Stimulated activated memory B cell treated with anti-CD40 and anti-IgM and Interleukin-4, amounts not matched to agents 10 μg/mL and 1 μg/mL and 100 μg/mL, for 72 hours (primary cell): ENCODE data around the gene TWIST1.

Source experiments
- ATAC-seq: fragments of 150-1000 bp; cut with Tn5 transposase; 2 replicates; pipeline ENCODE4 v1.10.0; 2021
- H3K27ac Mint-ChIP-seq: one replicate; pipeline ENCODE4 v1.8.0; 2022; ENCODE audit warnings: mild to moderate bottlenecking, mixed read lengths
- H3K27me3 Mint-ChIP-seq: one replicate; pipeline ENCODE4 v1.8.0; 2022; ENCODE audit warnings: mixed read lengths
- H3K36me3 Mint-ChIP-seq: one replicate; pipeline ENCODE4 v1.8.0; 2022; ENCODE audit warnings: mixed read lengths
- H3K4me1 Mint-ChIP-seq: one replicate; pipeline ENCODE4 v1.8.0; 2022; ENCODE audit warnings: mixed read lengths
- H3K4me3 Mint-ChIP-seq: one replicate; pipeline ENCODE4 v1.8.0; 2022; ENCODE audit warnings: mild to moderate bottlenecking, moderate library complexity, mixed read lengths
- H3K9me3 Mint-ChIP-seq: one replicate; pipeline ENCODE4 v1.8.0; 2022; ENCODE audit warnings: mixed read lengths

The TWIST1 gene

GRCh38 chr7:19107081-19107355 is 10.4 kb downstream of the TWIST1 start:
- H3K9me3 Mint-ChIP-seq = no peaks in the 10 kb centered on the region
- peaks cover 40% of the 10 kb centered on the region for H3K4me1 Mint-ChIP-seq
- no peak overlapping the region for H3K27ac Mint-ChIP-seq
- no peak for ATAC-seq
- peaks cover 84% of the 10 kb centered on the region for H3K27me3 Mint-ChIP-seq
- H3K4me3 Mint-ChIP-seq = no peak overlapping the region
- no peaks in the 10 kb centered on the region for H3K36me3 Mint-ChIP-seq

GRCh38 chr7:19106241-19107080 is 11.0 kb downstream of the TWIST1 start:
- H3K9me3 Mint-ChIP-seq = no peaks in the 10 kb centered on the region
- H3K27me3 Mint-ChIP-seq = peaks cover 78% of the 10 kb centered on the region
- no peak overlapping the region for H3K4me3 Mint-ChIP-seq
- H3K27ac Mint-ChIP-seq = no peak overlapping the region
- ATAC-seq = no peak
- H3K4me1 Mint-ChIP-seq = peaks cover 38% of the 10 kb centered on the region
- H3K36me3 Mint-ChIP-seq = no peaks in the 10 kb centered on the region

- H3K27ac Mint-ChIP-seq = no peak overlapping the region
- no peaks in the 10 kb centered on the region for H3K9me3 Mint-ChIP-seq
- no peak for ATAC-seq
- peaks cover 31% of the 10 kb centered on the region for H3K4me1 Mint-ChIP-seq
- H3K4me3 Mint-ChIP-seq = no peak overlapping the region
- H3K27me3 Mint-ChIP-seq = peaks cover 69% of the 10 kb centered on the region
- H3K36me3 Mint-ChIP-seq = no peaks in the 10 kb centered on the region
These were observed 11.9 kb downstream of the TWIST1 start for GRCh38 chr7:19105546-19105945.

- H3K27me3 Mint-ChIP-seq = peaks cover 62% of the 10 kb centered on the region
- H3K9me3 Mint-ChIP-seq = no peaks in the 10 kb centered on the region
- no peak for ATAC-seq
- no peak overlapping the region for H3K27ac Mint-ChIP-seq
- no peak overlapping the region for H3K4me3 Mint-ChIP-seq
- H3K4me1 Mint-ChIP-seq = peaks cover 31% of the 10 kb centered on the region
- no peaks in the 10 kb centered on the region for H3K36me3 Mint-ChIP-seq
These were observed 12.6 kb downstream of the TWIST1 start for GRCh38 chr7:19104811-19105210.

GRCh38 chr7:19102884-19103283 is 14.6 kb downstream of the TWIST1 start:
- H3K27me3 Mint-ChIP-seq = peaks cover 53% of the 10 kb centered on the region

GRCh38 chr7:19101909-19102308 is 15.5 kb downstream of the TWIST1 start:
- no peaks in the 10 kb centered on the region for H3K9me3 Mint-ChIP-seq
- no peaks in the 10 kb centered on the region for H3K36me3 Mint-ChIP-seq
- no peak for ATAC-seq
- peaks cover 43% of the 10 kb centered on the region for H3K27me3 Mint-ChIP-seq
- no peak overlapping the region for H3K4me3 Mint-ChIP-seq
- H3K4me1 Mint-ChIP-seq = peaks cover 13% of the 10 kb centered on the region
- H3K27ac Mint-ChIP-seq = no peak overlapping the region

More at GRCh38 chr7:19102884-19103283, 14.6 kb downstream of the TWIST1 start:
- Mint-ChIP-seq H3K4me3 (no peak overlapping the region), H3K36me3 (no peaks in the 10 kb centered on the region), H3K27ac (no peak overlapping the region), H3K4me1 (peaks cover 22% of the 10 kb centered on the region), H3K9me3 (no peaks in the 10 kb centered on the region)
- no peak for ATAC-seq

- Mint-ChIP-seq H3K27ac (no peak overlapping the region), H3K27me3 (peaks cover 39% of the 10 kb centered on the region), H3K36me3 (no peaks in the 10 kb centered on the region), H3K9me3 (no peaks in the 10 kb centered on the region), H3K4me1 (peaks cover 8% of the 10 kb centered on the region), H3K4me3 (no peak overlapping the region)
- ATAC-seq = no peak
These were observed 16.0 kb downstream of the TWIST1 start for GRCh38 chr7:19101472-19101871.

- Mint-ChIP-seq H3K36me3 (no peaks in the 10 kb centered on the region), H3K4me1 (no peaks in the 10 kb centered on the region)
These were observed 17.5 kb downstream of the TWIST1 start for GRCh38 chr7:19099924-19100323.

GRCh38 chr7:19099194-19099593 is 18.2 kb downstream of the TWIST1 start:
- H3K4me1 Mint-ChIP-seq = no peaks in the 10 kb centered on the region
- no peaks in the 10 kb centered on the region for H3K36me3 Mint-ChIP-seq
- no peaks in the 10 kb centered on the region for H3K9me3 Mint-ChIP-seq
- ATAC-seq = no peak
- H3K27ac Mint-ChIP-seq = no peak overlapping the region
- no peak overlapping the region for H3K4me3 Mint-ChIP-seq
- peaks cover 22% of the 10 kb centered on the region for H3K27me3 Mint-ChIP-seq

More at GRCh38 chr7:19099924-19100323, 17.5 kb downstream of the TWIST1 start:
- Mint-ChIP-seq H3K27ac (no peak overlapping the region), H3K4me3 (no peak overlapping the region), H3K27me3 (peaks cover 24% of the 10 kb centered on the region), H3K9me3 (no peaks in the 10 kb centered on the region)
- ATAC-seq = no peak

GRCh38 chr7:19098510-19098909 is 18.9 kb downstream of the TWIST1 start:
- Mint-ChIP-seq H3K27me3 (peaks cover 21% of the 10 kb centered on the region), H3K4me1 (no peaks in the 10 kb centered on the region), H3K9me3 (no peaks in the 10 kb centered on the region), H3K4me3 (no peak overlapping the region), H3K36me3 (no peaks in the 10 kb centered on the region), H3K27ac (no peak overlapping the region)
- no peak for ATAC-seq

GRCh38 chr7:19097165-19098055 is 20.0 kb downstream of the TWIST1 start:
- Mint-ChIP-seq H3K27ac (no peak overlapping the region), H3K36me3 (no peaks in the 10 kb centered on the region), H3K4me1 (no peaks in the 10 kb centered on the region), H3K9me3 (no peaks in the 10 kb centered on the region), H3K27me3 (peaks cover 11% of the 10 kb centered on the region), H3K4me3 (no peak overlapping the region)
- ATAC-seq = no peak

GRCh38 chr7:19095353-19095860 is 22.0 kb downstream of the TWIST1 start:
- Mint-ChIP-seq H3K4me1 (no peaks in the 10 kb centered on the region), H3K36me3 (no peaks in the 10 kb centered on the region), H3K9me3 (no peaks in the 10 kb centered on the region), H3K27me3 (peaks cover 11% of the 10 kb centered on the region), H3K27ac (no peak overlapping the region), H3K4me3 (no peak overlapping the region)
- no peak for ATAC-seq

- Mint-ChIP-seq H3K27ac (no peak overlapping the region), H3K27me3 (peaks cover 11% of the 10 kb centered on the region), H3K36me3 (no peaks in the 10 kb centered on the region), H3K4me1 (no peaks in the 10 kb centered on the region), H3K4me3 (no peak overlapping the region), H3K9me3 (no peaks in the 10 kb centered on the region)
- peak; percentile 14 for ATAC-seq
These were observed 22.7 kb downstream of the TWIST1 start for GRCh38 chr7:19094598-19095352.

GRCh38 chr7:19094138-19094537 is 23.3 kb downstream of the TWIST1 start:
- peaks cover 8% of the 10 kb centered on the region for H3K27me3 Mint-ChIP-seq
- H3K36me3 Mint-ChIP-seq = no peaks in the 10 kb centered on the region
- no peaks in the 10 kb centered on the region for H3K9me3 Mint-ChIP-seq
- H3K27ac Mint-ChIP-seq = no peak overlapping the region
- no peaks in the 10 kb centered on the region for H3K4me1 Mint-ChIP-seq
- H3K4me3 Mint-ChIP-seq = no peak overlapping the region
- ATAC-seq = no peak
